ENCODE measurements around the gene TFCP2L1.

DNA sequence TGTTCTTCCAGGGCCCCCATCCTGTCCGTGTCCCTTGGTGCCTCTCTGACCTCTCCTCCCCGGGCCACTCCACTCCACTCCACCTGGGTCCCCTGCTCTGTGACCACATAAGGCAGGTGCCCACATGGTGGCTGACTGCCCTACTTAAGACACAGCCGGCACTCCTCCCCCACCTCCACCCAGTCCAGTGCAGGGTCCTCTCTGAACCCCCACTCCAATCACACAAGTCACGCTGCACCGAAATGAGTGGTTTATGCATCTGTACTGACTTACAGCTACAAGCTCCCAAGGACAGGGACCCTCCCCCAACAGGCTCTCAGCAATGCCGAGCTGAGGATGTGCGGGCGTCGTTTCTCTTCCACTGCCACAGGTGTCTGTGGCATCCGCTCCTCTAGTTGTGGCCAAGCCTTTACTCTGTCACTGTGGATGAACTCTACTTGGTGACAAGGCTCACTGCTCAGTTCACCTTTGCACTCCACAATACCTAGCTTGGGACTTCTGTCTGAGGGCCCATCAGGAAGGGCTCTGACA is 48.3 kb downstream of the TFCP2L1 start:
- no peak for TF ChIP-seq POLR2A (IDR thresholded peaks at IDR 0.05)
- TF ChIP-seq CTCF (IDR thresholded peaks at IDR 0.05 in 8 of 11, conservative IDR thresholded peaks at IDR 0.05 in 3 of 11) = no peak

Data from spleen (tissue), 7 donors.